GM06990 (cell line): ENCODE measurements around the gene SPATA2.

ENCODE experiments used
- DNase-seq: peaks from one replicate; pipeline ENCODE4 v3.0.0-alpha.2; 2011; ENCODE audit not compliant: insufficient read length; ENCODE audit errors: extremely low read depth
- H3K27me3 ChIP-seq: replicated peaks from 2 replicates; pipeline ENCODE4 v1.6.0; 2011; ENCODE audit warnings: low read length; ENCODE audit not compliant: control insufficient read depth, insufficient read depth
- H3K36me3 ChIP-seq: 2 replicates; pipeline ENCODE4 v1.5.1; 2011; ENCODE audit warnings: low read length; ENCODE audit not compliant: control insufficient read depth, insufficient read depth
- H3K4me3 ChIP-seq: replicated peaks from 2 replicates; pipeline ENCODE4 v1.5.1; 2011; ENCODE audit warnings: low read depth, mild to moderate bottlenecking, control low read depth, low read length
- CTCF ChIP-seq: IDR thresholded peaks from 2 replicates; pipeline ENCODE4 v1.5.1; 2011; ENCODE audit warnings: low read length, control low read depth, mild to moderate bottlenecking, inconsistent platforms; ENCODE audit not compliant: insufficient read depth, poor library complexity, severe bottlenecking

The SPATA2 gene

GRCh38 chr20:49914310-49915117 lies 815 bp downstream of the SPATA2 start:
- TF ChIP-seq CTCF = peak; percentile 4
- no peaks in the 10 kb centered on the region for H3K27me3 ChIP-seq
- DNase-seq = no peak
- H3K36me3 ChIP-seq = peaks cover 5% of the 10 kb centered on the region
- H3K4me3 ChIP-seq = peak overlapping the region; percentile 71

GRCh38 chr20:49913399-49914047 lies 1.8 kb downstream of the SPATA2 start:
- Histone ChIP-seq H3K4me3 (no peak overlapping the region), H3K36me3 (peaks cover 6% of the 10 kb centered on the region), H3K27me3 (no peaks in the 10 kb centered on the region)
- DNase-seq = no peak
- no peak for TF ChIP-seq CTCF

- no peak for DNase-seq
- H3K36me3 ChIP-seq = peaks cover 25% of the 10 kb centered on the region
- no peak overlapping the region for H3K4me3 ChIP-seq
- no peaks in the 10 kb centered on the region for H3K27me3 ChIP-seq
- TF ChIP-seq CTCF = no peak
Measured at GRCh38 chr20:49910340-49910706, 5.0 kb downstream of the SPATA2 start.

- peaks cover 29% of the 10 kb centered on the region for H3K36me3 ChIP-seq
Measured at GRCh38 chr20:49909499-49910339, 5.6 kb downstream of the SPATA2 start.

GRCh38 chr20:49908258-49908565 lies 7.1 kb downstream of the SPATA2 start:
- DNase-seq = no peak
- Histone ChIP-seq H3K27me3 (no peaks in the 10 kb centered on the region), H3K36me3 (peaks cover 31% of the 10 kb centered on the region), H3K4me3 (no peak overlapping the region)
- TF ChIP-seq CTCF = no peak

More at GRCh38 chr20:49909499-49910339, 5.6 kb downstream of the SPATA2 start:
- TF ChIP-seq CTCF = peak; percentile 4
- Histone ChIP-seq H3K27me3 (no peaks in the 10 kb centered on the region), H3K4me3 (no peak overlapping the region)
- DNase-seq = no peak
